Measurements from ENCODE around the gene MRTFA. TPM values are rescaled to one million over a fixed set of nuclear protein-coding genes. Genes with fewer than 3 reads are reported as not detected.
"Not testable (repeated sequence)": the region's sequence is repeated elsewhere in the genome, so short reads cannot be mapped to it uniquely, and the experiment has no call there.

The MRTFA gene
- total RNA-seq, 1 donor from 2014 or later = 11.3 TPM

- peaks cover 7% of the 10 kb centered on the region for H3K4me1 Mint-ChIP-seq
- H3K27ac ChIP-seq = no peak overlapping the region
- peaks cover 40% of the 10 kb centered on the region for H3K79me2 ChIP-seq (ENCODE audit: low read depth)
These were observed 47.8 kb downstream of the MRTFA start for GRCh38 chr22:40588726-40589125.

GRCh38 chr22:40586781-40587180, 49.7 kb downstream of the MRTFA start:
- H3F3A ChIP-seq (ENCODE audit: low read depth) = peaks cover 14% of the 10 kb centered on the region
- H3K9me3 Mint-ChIP-seq = peaks cover 15% of the 10 kb centered on the region
- peak overlapping the region; percentile 5 for H3K27ac ChIP-seq
- H3K9me3 ChIP-seq (ENCODE audit: low read depth) = no peaks in the 10 kb centered on the region
- H3K4me1 Mint-ChIP-seq = peaks cover 4% of the 10 kb centered on the region
- H3K4me2 ChIP-seq = no peak overlapping the region
- no peak overlapping the region for H3K4me3 Mint-ChIP-seq
- H3K36me3 Mint-ChIP-seq = peaks cover 31% of the 10 kb centered on the region
- H3K79me2 ChIP-seq (ENCODE audit: low read depth) = peaks cover 21% of the 10 kb centered on the region
- H3K27ac Mint-ChIP-seq = no peak overlapping the region
- no peak for TF ChIP-seq EZH2phosphoT487 (IDR thresholded peaks at IDR 0.05)
- TF ChIP-seq EZH2 (IDR thresholded peaks at IDR 0.05) = no peak
- no peak for TF ChIP-seq CTCF (IDR thresholded peaks at IDR 0.05)
- H3K27me3 ChIP-seq = no peaks in the 10 kb centered on the region
- H3K27me3 Mint-ChIP-seq (ENCODE audit: insufficient read depth, low read depth) = peaks cover 3% of the 10 kb centered on the region
- H3K36me3 ChIP-seq = peaks cover 5% of the 10 kb centered on the region
- H3K4me3 ChIP-seq = no peak overlapping the region
- H3K4me1 ChIP-seq = no peaks in the 10 kb centered on the region
- peaks cover 3% of the 10 kb centered on the region for H4K20me1 ChIP-seq (ENCODE audit: low read depth)
- H3K9ac ChIP-seq = no peak overlapping the region
- DNase-seq (ENCODE audit: low spot score) = no peak
- no peak overlapping the region for H2AFZ ChIP-seq (replicated peaks)

More at GRCh38 chr22:40588726-40589125, 47.8 kb downstream of the MRTFA start:
- no peak overlapping the region for H3K27ac Mint-ChIP-seq
- peaks cover 17% of the 10 kb centered on the region for H3K36me3 Mint-ChIP-seq
- H3K4me3 Mint-ChIP-seq = no peak overlapping the region
- no peaks in the 10 kb centered on the region for H3K27me3 ChIP-seq
- no peak overlapping the region for H3K4me3 ChIP-seq
- TF ChIP-seq EZH2 (IDR thresholded peaks at IDR 0.05) (no peak), EZH2phosphoT487 (IDR thresholded peaks at IDR 0.05) (no peak), CTCF (IDR thresholded peaks at IDR 0.05) (no peak)
- no peak for DNase-seq (ENCODE audit: low spot score)
- H3K4me1 ChIP-seq = no peaks in the 10 kb centered on the region
- peaks cover 3% of the 10 kb centered on the region for H3K27me3 Mint-ChIP-seq (ENCODE audit: insufficient read depth, low read depth)
- H3F3A ChIP-seq (ENCODE audit: low read depth) = peaks cover 6% of the 10 kb centered on the region
- H3K36me3 ChIP-seq = peaks cover 5% of the 10 kb centered on the region
- H3K9me3 Mint-ChIP-seq = peaks cover 5% of the 10 kb centered on the region
- no peak overlapping the region for H3K9ac ChIP-seq
- H3K9me3 ChIP-seq (ENCODE audit: low read depth) = no peaks in the 10 kb centered on the region
- no peak overlapping the region for H3K4me2 ChIP-seq
- H2AFZ ChIP-seq (replicated peaks) = no peak overlapping the region
- peaks cover 22% of the 10 kb centered on the region for H4K20me1 ChIP-seq (ENCODE audit: low read depth)

- Histone ChIP-seq H3K4me1 (no peaks in the 10 kb centered on the region), H2AFZ (replicated peaks) (no peak overlapping the region), H3K27me3 (no peaks in the 10 kb centered on the region), H3K4me3 (no peak overlapping the region), H3K9ac (no peak overlapping the region), H3K27ac (no peak overlapping the region), H3K4me2 (no peak overlapping the region), H3K36me3 (peaks cover 5% of the 10 kb centered on the region), H3K9me3 (ENCODE audit: low read depth) (no peaks in the 10 kb centered on the region), H3F3A (ENCODE audit: low read depth) (peaks cover 14% of the 10 kb centered on the region), H4K20me1 (ENCODE audit: low read depth) (peaks cover 3% of the 10 kb centered on the region), H3K79me2 (ENCODE audit: low read depth) (peaks cover 19% of the 10 kb centered on the region)
- Mint-ChIP-seq H3K4me1 (peaks cover 4% of the 10 kb centered on the region), H3K9me3 (peaks cover 15% of the 10 kb centered on the region), H3K27ac (no peak overlapping the region), H3K27me3 (ENCODE audit: insufficient read depth, low read depth) (peaks cover 3% of the 10 kb centered on the region), H3K36me3 (peaks cover 32% of the 10 kb centered on the region), H3K4me3 (no peak overlapping the region)
- no peak for TF ChIP-seq EZH2phosphoT487 (IDR thresholded peaks at IDR 0.05)
- no peak for TF ChIP-seq EZH2 (IDR thresholded peaks at IDR 0.05)
- TF ChIP-seq CTCF (IDR thresholded peaks at IDR 0.05) = no peak
- DNase-seq (ENCODE audit: low spot score) = no peak
These were observed 51.2 kb downstream of the MRTFA start for GRCh38 chr22:40585310-40585751.

GRCh38 chr22:40584766-40585165, 51.8 kb downstream of the MRTFA start:
- H3K9ac ChIP-seq; H3K27ac Mint-ChIP-seq; DNase-seq (ENCODE audit: low spot score); H3K27ac ChIP-seq; H3K4me2 ChIP-seq; H3K4me1 Mint-ChIP-seq; H2AFZ ChIP-seq (replicated peaks); H3K4me1 ChIP-seq; H3K27me3 Mint-ChIP-seq (ENCODE audit: insufficient read depth, low read depth); H3K36me3 ChIP-seq; H3K4me3 ChIP-seq; H3K27me3 ChIP-seq; H3K4me3 Mint-ChIP-seq; H3K9me3 ChIP-seq (ENCODE audit: low read depth); H4K20me1 ChIP-seq (ENCODE audit: low read depth): not testable (repeated sequence)
- Histone ChIP-seq H3F3A (ENCODE audit: low read depth) (peaks cover 14% of the 10 kb centered on the region), H3K79me2 (ENCODE audit: low read depth) (peaks cover 16% of the 10 kb centered on the region)
- Mint-ChIP-seq H3K36me3 (peaks cover 29% of the 10 kb centered on the region), H3K9me3 (peaks cover 15% of the 10 kb centered on the region)
